GM23338 (cell line): Measurements from ENCODE around the gene AIP. TPM values are rescaled to one million over a fixed set of nuclear protein-coding genes. Genes with fewer than 3 reads are reported as not detected.

Source experiments
- ATAC-seq: fragments of 200-7000 bp; cut with Tn5 transposase; 3 replicates; pipeline ENCODE4 v1.9.1; 2020
- DNase-seq: peaks from one replicate; pipeline ENCODE4 v3.0.0-alpha.2; 2015; ENCODE audit warnings: low spot score
- H2AFZ ChIP-seq: fragments of 200-600 bp; sonication (generic); 2 replicates; pipeline ENCODE4 v1.8.0; 2016; ENCODE audit warnings: antibody characterized with exemption, mild to moderate bottlenecking, moderate library complexity
- H3F3A ChIP-seq: fragments of 200-600 bp; sonication (generic); replicated peaks from 2 replicates; pipeline ENCODE4 v1.8.0; 2017; ENCODE audit warnings: antibody characterized with exemption, mixed run types, low read depth
- H3K27ac ChIP-seq: fragments of 200-600 bp; sonication (generic); 2 replicates; pipeline ENCODE4 v1.6.1; 2016; ENCODE audit warnings: low read depth
- H3K27me3 ChIP-seq: fragments of 200-600 bp; sonication (generic); 2 replicates; pipeline ENCODE4 v1.8.0; 2016; ENCODE audit warnings: mild to moderate bottlenecking, mixed run types, moderate library complexity; ENCODE audit not compliant: insufficient read depth
- H3K36me3 ChIP-seq: fragments of 200-600 bp; sonication (generic); 2 replicates; pipeline ENCODE4 v1.8.0; 2016; ENCODE audit warnings: mild to moderate bottlenecking; ENCODE audit not compliant: insufficient read depth
- H3K4me1 ChIP-seq: fragments of 200-600 bp; sonication (generic); 2 replicates; pipeline ENCODE4 v1.8.0; 2016; ENCODE audit warnings: mild to moderate bottlenecking, moderate library complexity; ENCODE audit not compliant: insufficient read depth
- H3K4me2 ChIP-seq: fragments of 200-600 bp; sonication (generic); 2 replicates; pipeline ENCODE4 v1.7.1; 2017; ENCODE audit warnings: mixed run types
- H3K4me3 ChIP-seq: fragments of 200-600 bp; sonication (generic); 2 replicates; pipeline ENCODE4 v1.6.1; 2016; ENCODE audit warnings: mixed run types
- H3K79me2 ChIP-seq: fragments of 200-600 bp; sonication (generic); replicated peaks from 2 replicates; pipeline ENCODE4 v1.8.0; 2017; ENCODE audit warnings: mild to moderate bottlenecking; ENCODE audit not compliant: insufficient read depth
- H3K9me2 ChIP-seq: fragments of 200-600 bp; sonication (generic); 2 replicates; pipeline ENCODE4 v1.8.0; 2017; ENCODE audit not compliant: insufficient read depth
- H4K20me1 ChIP-seq: fragments of 200-600 bp; sonication (generic); replicated peaks from 2 replicates; pipeline ENCODE4 v1.8.0; 2017; ENCODE audit warnings: mild to moderate bottlenecking; ENCODE audit not compliant: insufficient read depth
- H3K27ac Mint-ChIP-seq: 2 replicates; pipeline ENCODE4 v1.8.0; 2020; ENCODE audit warnings: inconsistent platforms, mild to moderate bottlenecking, moderate library complexity, mixed read lengths
- H3K27me3 Mint-ChIP-seq: 3 replicates; pipeline ENCODE4 v1.8.0; 2022; ENCODE audit warnings: low read depth, mild to moderate bottlenecking, moderate library complexity, mixed read lengths, inconsistent platforms; ENCODE audit not compliant: insufficient read depth, poor library complexity
- H3K36me3 Mint-ChIP-seq: 3 replicates; pipeline ENCODE4 v1.8.0; 2021; ENCODE audit warnings: low read depth, mild to moderate bottlenecking, inconsistent platforms, moderate library complexity, mixed read lengths
- H3K4me1 Mint-ChIP-seq: 3 replicates; pipeline ENCODE4 v1.8.0; 2020; ENCODE audit warnings: mild to moderate bottlenecking, inconsistent platforms, mixed read lengths
- H3K4me3 Mint-ChIP-seq: 3 replicates; pipeline ENCODE4 v1.8.0; 2021; ENCODE audit warnings: moderate library complexity, mild to moderate bottlenecking, inconsistent platforms, mixed read lengths
- H3K9me3 Mint-ChIP-seq: 3 replicates; pipeline ENCODE4 v1.8.0; 2020; ENCODE audit warnings: moderate library complexity, mild to moderate bottlenecking, inconsistent platforms, mixed read lengths
- EZH2 ChIP-seq: fragments of 200-600 bp; sonication (generic); IDR thresholded peaks from one replicate; pipeline ENCODE4 v1.8.0; 2017; ENCODE audit warnings: antibody characterized with exemption, mild to moderate bottlenecking, low read depth; ENCODE audit not compliant: unreplicated experiment
- JUNB ChIP-seq: IDR thresholded peaks from one replicate; pipeline ENCODE4 v1.6.1; 2016; ENCODE audit warnings: antibody characterized with exemption; ENCODE audit not compliant: unreplicated experiment
- POLR2AphosphoS5 ChIP-seq: IDR thresholded peaks from 2 replicates; pipeline ENCODE4 v1.6.1; 2016; ENCODE audit warnings: antibody characterized with exemption, low read depth
- REST ChIP-seq: IDR thresholded peaks from one replicate; pipeline ENCODE4 v1.6.1; 2018; ENCODE audit warnings: antibody characterized with exemption; ENCODE audit not compliant: unreplicated experiment
- STAT1 ChIP-seq: IDR thresholded peaks from one replicate; pipeline ENCODE4 v1.6.1; 2016; ENCODE audit warnings: antibody characterized with exemption; ENCODE audit not compliant: unreplicated experiment
- ZNF331 ChIP-seq: fragments of 250-450 bp; sonication (Bioruptor Pico); IDR thresholded peaks from 2 replicates; pipeline ENCODE4 v1.5.0; 2020; ENCODE audit warnings: low read depth, mild to moderate bottlenecking, moderate library complexity
- polyA plus RNA-seq: library from polyadenylated mRNA; unstranded; fragments of >200 nt; fragmentation: Nextera tagmentation; extraction: Ambion mirVana; gene quantifications from 2 replicates; pipeline ENCODE4 v1.2.1, GENCODE V29; 2016
- total RNA-seq: library from RNA; depleted of rRNA; stranded (reverse); fragments of >200 nt; shearing (Covaris generic); gene quantifications from 2 replicates; pipeline ENCODE4 v1.2.3, GENCODE V29; 2014
- TF ChIP-seq, protein P1 (sequence below): fragments of 250-450 bp; sonication (Bioruptor Pico); IDR thresholded peaks from 2 replicates; pipeline ENCODE4 v1.5.0; 2020; ENCODE audit warnings: mild to moderate bottlenecking, moderate library complexity
- TF ChIP-seq, protein P2 (sequence below): IDR thresholded peaks from 2 replicates; pipeline ENCODE4 v1.6.1; 2016; ENCODE audit warnings: antibody characterized with exemption

AIP gene
- total and polyA plus RNA-seq, 2 experiments from 2014 or later, result 29.1 to 32.1 TPM

GRCh38 chr11:67534070-67534679, 51.3 kb downstream of the AIP start:
- peaks cover 44% of the 10 kb centered on the region for H3K9me3 Mint-ChIP-seq
- H3K36me3 ChIP-seq, result peaks cover 11% of the 10 kb centered on the region
- H3F3A ChIP-seq, result no peaks in the 10 kb centered on the region
- H3K4me1 Mint-ChIP-seq, result no peaks in the 10 kb centered on the region; the same call in 2 of the 3 replicates
- no peaks in the 10 kb centered on the region for H3K79me2 ChIP-seq
- H3K27ac Mint-ChIP-seq, result no peak overlapping the region
- no peaks in the 10 kb centered on the region for H3K4me1 ChIP-seq
- no peak overlapping the region for H3K4me3 Mint-ChIP-seq
- H3K9me2 ChIP-seq, result no peaks in the 10 kb centered on the region; the same call in 1 of the 2 replicates
- no peak for TF ChIP-seq EZH2
- no peak for TF ChIP-seq JUNB
- TF ChIP-seq POLR2AphosphoS5, result no peak
- no peak for TF ChIP-seq ZNF331 (CRISPR knock-in tag)
- TF ChIP-seq, protein P1, sequence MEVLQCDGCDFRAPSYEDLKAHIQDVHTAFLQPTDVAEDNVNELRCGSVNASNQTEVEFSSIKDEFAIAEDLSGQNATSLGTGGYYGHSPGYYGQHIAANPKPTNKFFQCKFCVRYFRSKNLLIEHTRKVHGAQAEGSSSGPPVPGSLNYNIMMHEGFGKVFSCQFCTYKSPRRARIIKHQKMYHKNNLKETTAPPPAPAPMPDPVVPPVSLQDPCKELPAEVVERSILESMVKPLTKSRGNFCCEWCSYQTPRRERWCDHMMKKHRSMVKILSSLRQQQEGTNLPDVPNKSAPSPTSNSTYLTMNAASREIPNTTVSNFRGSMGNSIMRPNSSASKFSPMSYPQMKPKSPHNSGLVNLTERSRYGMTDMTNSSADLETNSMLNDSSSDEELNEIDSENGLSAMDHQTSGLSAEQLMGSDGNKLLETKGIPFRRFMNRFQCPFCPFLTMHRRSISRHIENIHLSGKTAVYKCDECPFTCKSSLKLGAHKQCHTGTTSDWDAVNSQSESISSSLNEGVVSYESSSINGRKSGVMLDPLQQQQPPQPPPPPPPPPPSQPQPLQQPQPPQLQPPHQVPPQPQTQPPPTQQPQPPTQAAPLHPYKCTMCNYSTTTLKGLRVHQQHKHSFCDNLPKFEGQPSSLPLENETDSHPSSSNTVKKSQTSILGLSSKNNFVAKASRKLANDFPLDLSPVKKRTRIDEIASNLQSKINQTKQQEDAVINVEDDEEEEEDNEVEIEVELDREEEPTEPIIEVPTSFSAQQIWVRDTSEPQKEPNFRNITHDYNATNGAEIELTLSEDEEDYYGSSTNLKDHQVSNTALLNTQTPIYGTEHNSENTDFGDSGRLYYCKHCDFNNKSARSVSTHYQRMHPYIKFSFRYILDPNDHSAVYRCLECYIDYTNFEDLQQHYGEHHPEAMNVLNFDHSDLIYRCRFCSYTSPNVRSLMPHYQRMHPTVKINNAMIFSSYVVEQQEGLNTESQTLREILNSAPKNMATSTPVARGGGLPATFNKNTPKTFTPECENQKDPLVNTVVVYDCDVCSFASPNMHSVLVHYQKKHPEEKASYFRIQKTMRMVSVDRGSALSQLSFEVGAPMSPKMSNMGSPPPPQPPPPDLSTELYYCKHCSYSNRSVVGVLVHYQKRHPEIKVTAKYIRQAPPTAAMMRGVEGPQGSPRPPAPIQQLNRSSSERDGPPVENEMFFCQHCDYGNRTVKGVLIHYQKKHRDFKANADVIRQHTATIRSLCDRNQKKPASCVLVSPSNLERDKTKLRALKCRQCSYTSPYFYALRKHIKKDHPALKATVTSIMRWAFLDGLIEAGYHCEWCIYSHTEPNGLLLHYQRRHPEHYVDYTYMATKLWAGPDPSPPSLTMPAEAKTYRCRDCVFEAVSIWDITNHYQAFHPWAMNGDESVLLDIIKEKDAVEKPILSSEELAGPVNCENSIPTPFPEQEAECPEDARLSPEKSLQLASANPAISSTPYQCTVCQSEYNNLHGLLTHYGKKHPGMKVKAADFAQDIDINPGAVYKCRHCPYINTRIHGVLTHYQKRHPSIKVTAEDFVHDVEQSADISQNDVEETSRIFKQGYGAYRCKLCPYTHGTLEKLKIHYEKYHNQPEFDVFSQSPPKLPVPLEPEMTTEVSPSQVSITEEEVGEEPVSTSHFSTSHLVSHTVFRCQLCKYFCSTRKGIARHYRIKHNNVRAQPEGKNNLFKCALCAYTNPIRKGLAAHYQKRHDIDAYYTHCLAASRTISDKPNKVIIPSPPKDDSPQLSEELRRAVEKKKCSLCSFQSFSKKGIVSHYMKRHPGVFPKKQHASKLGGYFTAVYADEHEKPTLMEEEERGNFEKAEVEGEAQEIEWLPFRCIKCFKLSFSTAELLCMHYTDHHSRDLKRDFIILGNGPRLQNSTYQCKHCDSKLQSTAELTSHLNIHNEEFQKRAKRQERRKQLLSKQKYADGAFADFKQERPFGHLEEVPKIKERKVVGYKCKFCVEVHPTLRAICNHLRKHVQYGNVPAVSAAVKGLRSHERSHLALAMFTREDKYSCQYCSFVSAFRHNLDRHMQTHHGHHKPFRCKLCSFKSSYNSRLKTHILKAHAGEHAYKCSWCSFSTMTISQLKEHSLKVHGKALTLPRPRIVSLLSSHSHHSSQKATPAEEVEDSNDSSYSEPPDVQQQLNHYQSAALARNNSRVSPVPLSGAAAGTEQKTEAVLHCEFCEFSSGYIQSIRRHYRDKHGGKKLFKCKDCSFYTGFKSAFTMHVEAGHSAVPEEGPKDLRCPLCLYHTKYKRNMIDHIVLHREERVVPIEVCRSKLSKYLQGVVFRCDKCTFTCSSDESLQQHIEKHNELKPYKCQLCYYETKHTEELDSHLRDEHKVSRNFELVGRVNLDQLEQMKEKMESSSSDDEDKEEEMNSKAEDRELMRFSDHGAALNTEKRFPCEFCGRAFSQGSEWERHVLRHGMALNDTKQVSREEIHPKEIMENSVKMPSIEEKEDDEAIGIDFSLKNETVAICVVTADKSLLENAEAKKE (CRISPR knock-in tag), result no peak
- no peak for TF ChIP-seq REST
- TF ChIP-seq, protein P2, sequence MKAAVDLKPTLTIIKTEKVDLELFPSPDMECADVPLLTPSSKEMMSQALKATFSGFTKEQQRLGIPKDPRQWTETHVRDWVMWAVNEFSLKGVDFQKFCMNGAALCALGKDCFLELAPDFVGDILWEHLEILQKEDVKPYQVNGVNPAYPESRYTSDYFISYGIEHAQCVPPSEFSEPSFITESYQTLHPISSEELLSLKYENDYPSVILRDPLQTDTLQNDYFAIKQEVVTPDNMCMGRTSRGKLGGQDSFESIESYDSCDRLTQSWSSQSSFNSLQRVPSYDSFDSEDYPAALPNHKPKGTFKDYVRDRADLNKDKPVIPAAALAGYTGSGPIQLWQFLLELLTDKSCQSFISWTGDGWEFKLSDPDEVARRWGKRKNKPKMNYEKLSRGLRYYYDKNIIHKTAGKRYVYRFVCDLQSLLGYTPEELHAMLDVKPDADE, result no peak
- TF ChIP-seq STAT1, result no peak
- no peak overlapping the region for H3K27ac ChIP-seq
- H3K36me3 Mint-ChIP-seq, result peaks cover 5% of the 10 kb centered on the region; the same call in 2 of the 3 replicates
- no peaks in the 10 kb centered on the region for H3K27me3 ChIP-seq
- ATAC-seq, result no peak
- DNase-seq, result peak; percentile 61
- no peak overlapping the region for H3K4me2 ChIP-seq
- H2AFZ ChIP-seq, result no peak overlapping the region
- no peaks in the 10 kb centered on the region for H4K20me1 ChIP-seq
- H3K4me3 ChIP-seq, result no peak overlapping the region
- H3K27me3 Mint-ChIP-seq, result peaks cover 6% of the 10 kb centered on the region
